GM19397 (cell line): ENCODE data around the gene ATPAF1.
"Not testable (repeated sequence)": the region's sequence is repeated elsewhere in the genome, so short reads cannot be mapped to it uniquely, and the experiment has no call there.

Experiments
- ATAC-seq: cut with Tn5 transposase; IDR thresholded peaks from one replicate; pipeline ENCODE4 v1.9.1; 2021; ENCODE audit warnings: mild to moderate bottlenecking, moderate library complexity; ENCODE audit not compliant: unreplicated experiment

ATPAF1 gene

DNA sequence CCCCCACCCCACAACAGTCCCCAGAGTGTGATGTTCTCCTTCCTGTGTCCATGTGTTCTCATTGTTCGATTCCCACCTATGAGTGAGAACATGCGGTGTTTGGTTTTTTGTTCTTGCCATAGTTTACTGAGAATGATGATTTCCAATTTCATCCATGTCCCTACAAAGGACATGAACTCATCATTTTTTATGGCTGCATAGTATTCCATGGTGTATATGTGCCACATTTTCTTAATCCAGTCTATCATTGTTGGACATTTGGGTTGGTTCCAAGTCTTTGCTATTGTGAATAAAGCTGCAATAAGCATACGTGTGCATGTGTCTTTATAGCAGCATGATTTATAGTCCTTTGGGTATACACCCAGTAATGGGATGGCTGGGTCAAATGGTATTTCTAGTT lies 17.0 kb downstream of the ATPAF1 start:
- not testable (repeated sequence) for ATAC-seq

DNA sequence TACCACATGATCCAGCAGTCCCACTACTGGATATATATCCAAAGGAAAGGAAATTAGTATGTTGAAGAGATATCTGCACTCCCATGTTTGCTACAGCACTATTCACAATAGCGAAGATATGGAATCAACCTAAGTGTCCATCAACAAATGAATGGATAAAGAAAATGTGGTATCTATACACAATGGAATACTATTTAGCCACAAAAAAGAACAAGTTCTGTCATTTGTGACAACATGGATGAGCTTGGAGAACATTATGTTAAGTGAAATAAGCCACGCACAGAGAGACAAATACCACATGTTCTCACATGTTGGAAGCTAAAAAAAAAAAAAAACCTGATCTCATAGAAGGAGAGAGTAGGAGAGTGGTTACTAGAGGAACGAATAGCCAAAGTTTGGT lies 17.7 kb downstream of the ATPAF1 start:
- ATAC-seq, result no peak

DNA sequence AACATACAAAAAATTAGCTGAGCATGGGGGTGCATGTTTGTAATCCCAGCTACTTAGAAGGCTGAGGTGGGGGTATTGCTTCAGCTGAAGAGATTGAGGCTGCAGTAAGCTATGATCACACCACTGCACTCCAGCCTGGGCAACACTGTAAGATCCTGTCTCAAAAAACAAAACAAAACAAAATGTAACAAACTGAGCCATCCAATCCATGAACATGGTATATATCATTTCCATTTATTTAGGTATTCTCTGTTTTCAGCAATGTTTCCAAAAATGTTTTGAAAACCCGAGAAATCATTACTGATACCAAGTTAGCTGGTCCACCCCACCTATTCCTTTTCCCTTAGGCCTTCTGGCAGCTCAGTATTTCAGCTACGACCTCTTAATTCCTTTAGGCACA lies 18.4 kb downstream of the ATPAF1 start:
- no peak for ATAC-seq

DNA sequence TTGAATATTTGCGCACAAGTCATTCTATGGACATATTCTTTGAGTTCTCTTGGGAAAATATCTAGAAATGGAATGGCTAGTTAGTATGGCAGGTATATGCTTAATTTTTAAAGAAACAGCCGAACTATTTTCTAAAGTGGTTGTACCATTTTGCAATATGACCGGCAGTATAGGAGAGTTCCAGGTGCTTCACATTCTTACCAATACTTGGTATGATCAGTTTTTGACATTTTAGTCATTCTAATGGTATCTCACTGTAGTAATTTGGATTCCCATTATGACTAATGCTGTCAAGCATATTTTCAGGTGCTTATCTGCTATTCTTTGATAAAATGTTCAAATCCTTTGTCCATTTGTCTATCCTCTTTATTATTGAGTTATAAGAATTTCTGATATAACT lies 20.6 kb downstream of the ATPAF1 start:
- no peak for ATAC-seq

DNA sequence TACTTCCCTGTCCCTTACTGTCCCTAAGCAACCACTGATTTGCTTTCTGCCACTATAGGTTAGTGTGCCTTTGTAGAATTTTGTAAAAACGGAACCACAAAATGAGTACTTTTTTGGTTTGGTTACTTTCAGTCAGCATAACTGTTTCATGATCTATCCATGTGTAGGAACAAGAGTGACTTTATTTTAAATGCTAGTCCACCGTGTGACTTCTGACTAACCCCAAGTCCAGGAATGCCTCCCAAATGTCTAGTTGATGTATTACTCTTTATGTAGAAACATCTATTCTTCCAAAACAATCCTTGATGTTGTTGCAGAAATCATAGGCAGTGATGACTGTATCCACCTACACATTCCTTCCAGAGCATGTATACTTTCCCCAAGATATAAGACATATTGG lies 21.3 kb downstream of the ATPAF1 start:
- no peak for ATAC-seq

DNA sequence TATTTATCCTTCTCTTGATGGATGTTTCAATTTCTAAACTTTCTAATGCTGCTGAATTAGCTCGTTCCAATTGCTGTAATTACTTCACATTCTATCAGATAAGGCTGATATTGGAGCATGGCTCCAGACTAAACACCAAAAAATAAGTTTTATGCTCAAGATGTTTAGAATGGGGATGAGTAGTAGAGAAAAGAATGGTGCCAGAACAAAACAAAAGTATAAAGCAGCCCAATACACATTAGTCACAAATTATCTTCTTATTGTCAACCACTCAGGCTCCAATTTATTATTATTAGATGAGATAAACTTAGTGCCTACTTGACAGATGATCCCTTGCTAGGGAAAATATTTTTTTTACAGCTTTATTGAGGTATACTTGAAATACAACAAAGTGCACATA lies 21.8 kb downstream of the ATPAF1 start:
- ATAC-seq, result no peak

DNA sequence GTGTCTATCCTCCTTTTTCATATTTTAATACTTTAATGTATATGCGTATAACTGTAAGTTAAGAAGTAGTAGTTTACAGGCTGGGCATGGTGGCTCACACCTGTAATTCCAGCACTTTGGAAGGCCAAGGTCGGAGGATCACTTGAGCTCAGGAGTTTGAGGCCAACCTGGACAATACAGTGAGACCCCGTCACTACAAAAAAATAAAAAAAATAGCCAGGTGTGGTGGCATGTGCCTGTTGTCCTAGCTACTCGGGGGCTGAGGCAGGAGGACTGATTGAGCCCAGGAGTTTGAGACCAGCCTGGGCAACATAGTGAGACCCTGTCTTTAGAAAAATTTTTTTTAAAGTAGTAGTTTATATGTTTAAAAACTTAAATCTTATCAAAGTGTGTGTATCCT lies 22.3 kb downstream of the ATPAF1 start:
- no peak for ATAC-seq

DNA sequence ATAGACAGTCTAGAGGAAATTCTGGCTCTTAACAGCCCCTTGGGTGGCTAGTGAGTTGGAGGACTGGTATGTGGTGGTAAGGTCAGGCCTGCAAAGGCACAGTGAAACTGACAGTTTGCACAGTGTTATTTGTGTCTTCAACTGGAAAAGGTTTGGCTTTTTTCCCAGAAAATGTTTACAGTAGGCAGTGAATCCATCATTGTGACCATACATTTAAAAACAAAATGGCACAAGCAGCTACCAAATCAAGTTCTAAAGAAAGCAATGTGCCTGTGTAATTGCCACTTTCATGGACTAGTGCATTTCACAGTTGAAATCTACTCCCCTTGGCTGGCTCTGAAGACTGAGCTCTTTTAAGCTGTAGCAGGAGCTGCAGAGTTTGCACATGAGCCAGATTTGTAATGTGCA lies 24.8 kb downstream of the ATPAF1 start:
- ATAC-seq, result no peak

DNA sequence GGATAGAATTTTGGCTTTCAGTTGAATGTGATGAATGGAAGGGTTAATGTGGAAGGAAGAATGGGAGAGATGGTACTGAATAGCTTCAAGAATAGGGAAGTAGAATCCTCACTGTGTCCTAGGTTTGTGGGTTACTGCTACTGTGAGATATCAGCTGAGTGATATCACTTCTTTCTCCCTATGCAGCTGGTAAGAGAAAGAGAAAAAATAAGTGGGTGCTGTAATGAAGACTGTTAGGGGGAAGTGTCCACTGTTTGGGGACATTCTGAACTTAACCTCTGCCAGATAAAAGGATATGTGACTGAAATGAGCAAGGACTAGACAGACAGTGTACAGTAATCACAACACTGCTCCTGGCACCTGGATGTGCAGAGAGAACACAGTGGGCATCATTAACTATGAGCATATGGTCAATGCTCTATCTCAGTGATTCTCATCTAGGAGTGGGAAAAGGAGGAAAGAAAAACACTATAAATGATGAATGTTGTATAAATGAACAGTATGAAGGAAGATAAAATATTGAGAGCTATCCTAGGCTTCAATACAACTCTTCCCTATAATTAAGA lies 26.0 kb downstream of the ATPAF1 start:
- ATAC-seq, result no peak

DNA sequence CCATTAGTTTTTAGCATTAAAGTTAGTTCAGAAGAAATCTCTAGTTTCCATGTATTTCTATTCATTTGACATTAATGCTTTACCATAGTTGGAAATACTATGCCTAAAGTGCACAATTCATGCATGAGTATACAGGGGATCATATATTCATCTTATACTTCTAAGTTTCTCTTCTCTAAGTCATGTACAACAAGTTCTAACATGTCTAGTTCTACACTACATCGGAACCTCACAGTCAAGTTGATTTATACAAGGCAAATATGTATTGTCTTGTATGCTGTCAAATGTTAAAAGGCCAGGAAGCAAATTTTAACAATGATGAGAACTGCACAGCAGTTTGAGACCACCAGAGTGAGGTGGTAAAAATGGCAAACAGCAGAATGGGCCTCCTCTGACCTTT lies 28.6 kb downstream of the ATPAF1 start:
- ATAC-seq, result no peak

DNA sequence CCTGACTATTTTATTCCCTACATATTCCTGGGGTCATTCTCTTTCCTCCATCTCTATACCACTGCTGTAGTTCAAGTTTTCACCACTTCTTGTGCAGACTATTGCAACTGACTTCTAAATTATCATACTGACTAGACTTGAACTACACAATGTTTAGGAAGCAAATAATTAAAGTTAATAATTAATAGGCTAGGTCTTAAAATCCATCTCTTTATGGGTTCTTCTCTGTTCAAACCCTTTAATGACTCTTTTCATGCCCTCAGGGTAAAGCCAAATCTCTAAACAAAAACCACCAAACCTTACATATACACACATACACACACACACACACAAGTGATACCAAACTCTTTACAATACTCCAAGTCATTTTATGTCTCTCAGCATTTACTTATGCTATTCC lies 29.2 kb downstream of the ATPAF1 start:
- no peak for ATAC-seq

DNA sequence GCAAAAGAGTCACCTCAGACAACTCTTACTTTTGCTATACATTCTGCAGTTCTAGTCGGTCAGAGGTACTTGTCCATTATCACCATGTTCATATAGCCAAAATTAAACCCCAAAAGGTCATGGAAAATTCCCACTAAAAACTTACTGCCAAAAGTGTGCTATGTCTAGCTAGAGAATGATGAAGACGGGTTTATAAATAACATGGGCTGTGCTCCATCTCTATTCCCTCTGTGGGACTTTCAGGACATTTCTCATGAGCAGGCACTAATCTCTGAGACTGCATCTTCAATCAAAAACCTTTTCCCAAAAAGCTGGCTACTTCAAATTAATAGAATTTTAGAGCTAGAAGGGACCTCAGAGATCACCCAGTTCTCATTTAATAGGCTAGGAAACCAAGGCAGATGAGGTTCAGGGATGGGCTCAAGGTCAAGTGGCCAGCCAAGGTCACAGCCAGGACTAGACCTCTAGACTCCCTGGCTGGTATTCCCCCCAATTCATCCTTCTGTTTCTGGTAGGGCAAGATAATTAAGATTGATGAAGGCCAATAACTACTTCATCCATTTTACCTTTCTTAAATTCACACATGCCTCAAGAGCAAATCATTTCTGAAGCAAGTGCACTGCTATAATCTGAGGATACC lies 30.6 kb downstream of the ATPAF1 start:
- ATAC-seq, result no peak

DNA sequence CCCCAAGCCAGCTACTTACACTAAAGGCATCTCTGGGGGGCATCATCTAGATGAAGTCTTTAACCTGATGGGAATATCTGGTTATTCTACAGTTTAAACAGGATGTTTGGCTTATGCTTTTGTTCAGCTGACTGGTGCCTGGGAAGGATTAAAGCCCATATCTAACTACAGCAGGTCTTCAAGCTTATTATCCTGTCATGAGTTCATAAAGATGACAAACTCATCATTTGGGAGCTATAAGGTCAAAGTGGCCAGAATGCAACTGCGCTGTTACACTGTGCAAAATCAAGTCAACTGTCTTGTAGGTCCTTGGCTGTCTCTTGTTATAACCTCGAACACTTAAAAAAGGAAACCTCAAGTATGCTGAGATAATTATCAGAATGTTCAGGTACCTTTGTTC lies 33.0 kb downstream of the ATPAF1 start:
- no peak for ATAC-seq

DNA sequence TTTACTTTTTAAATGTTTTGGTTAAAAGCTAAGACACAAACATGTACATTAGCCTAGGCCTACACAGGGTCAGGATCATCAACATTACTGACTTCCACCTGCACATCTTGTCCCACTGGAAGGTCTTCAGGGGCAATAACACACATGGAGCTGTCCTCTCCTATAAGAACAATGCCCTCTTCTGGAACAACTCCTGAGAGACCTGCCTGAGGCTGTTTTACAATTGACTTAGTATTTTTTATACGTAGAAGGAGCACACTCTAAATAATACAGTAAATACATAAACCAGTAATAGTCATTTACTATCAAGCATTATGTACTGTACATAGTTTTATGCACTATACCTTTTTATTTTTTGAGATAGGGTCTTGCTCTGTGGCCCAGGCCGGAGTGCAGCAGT lies 37.4 kb downstream of the ATPAF1 start:
- ATAC-seq, result no peak

DNA sequence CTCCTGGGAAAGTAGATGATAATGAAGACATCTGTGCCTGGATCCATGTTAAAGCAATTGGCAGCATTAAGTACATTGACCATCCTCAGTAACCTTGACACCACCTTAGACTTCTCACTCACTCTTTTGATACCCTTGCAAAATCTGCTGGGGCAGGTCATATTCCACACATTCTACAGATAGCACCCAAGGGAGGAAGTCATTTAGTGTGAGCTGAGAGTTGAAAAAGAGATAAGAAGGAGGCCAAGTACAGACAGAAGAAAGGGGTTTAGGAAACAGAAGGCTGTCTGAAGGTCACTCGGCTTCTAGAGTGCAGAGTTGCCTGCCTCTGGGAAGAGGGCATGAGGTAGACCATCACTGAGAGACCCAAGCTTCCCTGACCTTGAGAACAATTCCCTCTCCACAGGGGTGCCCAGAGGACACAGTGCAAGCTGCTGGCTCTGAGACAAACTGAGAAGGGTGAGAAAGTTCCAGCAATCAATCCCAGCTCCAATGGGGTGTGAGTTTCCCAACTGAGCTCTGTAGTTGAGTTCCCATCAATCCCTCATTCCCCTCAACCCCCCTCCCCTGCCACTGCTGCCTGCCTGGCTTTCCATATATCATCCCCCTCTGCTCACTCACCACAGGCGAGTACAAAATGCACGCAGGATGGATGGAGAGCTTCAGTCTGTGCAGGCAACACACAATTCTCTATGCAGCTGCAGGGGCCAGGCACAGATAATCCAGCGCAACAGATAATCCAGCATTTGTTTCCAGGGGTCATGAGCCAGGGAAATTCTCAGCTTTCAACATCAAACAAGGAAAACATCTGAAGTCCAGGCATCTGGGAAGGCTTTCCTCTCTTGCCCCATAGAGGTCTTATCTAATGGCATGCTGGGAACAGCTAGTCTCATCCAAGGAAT lies 44.2 kb downstream of the ATPAF1 start:
- ATAC-seq, result no peak

DNA sequence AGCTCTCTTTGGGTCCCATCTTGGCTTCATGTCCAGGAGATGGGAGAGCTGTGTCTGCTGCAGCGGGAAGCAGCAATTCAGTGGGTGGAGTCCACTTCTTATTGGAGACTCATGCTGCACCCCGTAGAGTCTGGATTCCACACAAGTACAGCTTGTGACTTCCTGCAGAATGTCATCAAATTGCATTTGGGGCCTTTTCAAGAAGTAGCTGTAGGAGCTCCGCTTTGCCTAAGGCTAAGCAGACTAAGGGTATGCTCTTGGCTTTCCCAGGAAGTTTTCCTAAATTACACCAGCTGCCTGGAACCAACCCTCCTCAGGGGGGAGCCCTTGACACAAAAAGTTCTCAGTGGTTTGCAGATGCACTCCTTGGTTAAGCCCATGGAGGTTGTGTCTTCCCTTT lies 45.8 kb downstream of the ATPAF1 start:
- no peak for ATAC-seq

DNA sequence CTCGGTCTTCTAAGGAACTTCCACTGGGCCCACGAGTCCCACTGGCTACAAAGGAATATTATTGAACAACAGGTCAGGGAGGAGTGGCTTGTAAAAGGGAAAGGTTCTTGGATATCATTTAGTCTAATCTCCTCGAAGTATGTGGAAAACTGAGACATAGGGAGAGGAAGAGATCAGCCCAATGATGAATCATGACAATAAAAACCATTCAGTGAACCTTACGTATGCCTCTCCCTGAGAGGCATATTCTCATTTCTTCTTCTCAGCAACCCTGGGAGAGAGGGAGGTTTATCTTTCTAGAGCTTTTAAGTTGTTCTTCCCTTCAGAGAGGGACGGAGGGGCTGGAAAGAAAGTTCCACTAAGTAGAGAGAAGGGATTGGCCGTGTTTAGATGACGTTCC lies 46.2 kb downstream of the ATPAF1 start:
- ATAC-seq, result no peak

DNA sequence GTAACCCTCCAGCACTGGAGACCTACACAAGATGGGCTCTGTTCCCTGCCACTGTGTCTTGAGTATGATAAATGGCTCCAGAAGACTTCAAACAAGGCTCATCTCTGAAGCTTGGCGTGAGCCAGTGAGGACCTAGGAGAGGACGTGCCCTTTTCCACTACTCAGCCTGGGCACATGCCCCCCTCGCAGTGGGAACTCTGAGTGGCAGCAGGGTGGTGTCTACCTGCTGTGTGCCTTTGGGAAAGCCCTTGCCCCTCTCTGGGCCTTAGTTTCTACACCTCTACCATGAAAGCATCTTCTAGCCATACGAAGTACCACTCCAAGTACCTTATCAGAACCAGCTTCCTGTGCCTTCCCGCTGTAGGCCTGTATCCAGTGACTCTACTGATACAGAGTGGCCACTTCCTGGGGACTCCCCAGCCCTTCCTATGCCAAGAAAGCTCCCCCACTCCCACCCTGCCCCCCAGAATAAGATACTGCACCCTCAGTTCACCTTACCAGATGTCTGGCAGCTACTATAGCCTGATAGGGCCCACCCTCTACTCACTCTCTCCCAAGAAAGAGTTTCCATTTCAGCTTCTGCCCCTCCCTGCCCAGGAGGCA lies 48.4 kb downstream of the ATPAF1 start:
- no peak for ATAC-seq

DNA sequence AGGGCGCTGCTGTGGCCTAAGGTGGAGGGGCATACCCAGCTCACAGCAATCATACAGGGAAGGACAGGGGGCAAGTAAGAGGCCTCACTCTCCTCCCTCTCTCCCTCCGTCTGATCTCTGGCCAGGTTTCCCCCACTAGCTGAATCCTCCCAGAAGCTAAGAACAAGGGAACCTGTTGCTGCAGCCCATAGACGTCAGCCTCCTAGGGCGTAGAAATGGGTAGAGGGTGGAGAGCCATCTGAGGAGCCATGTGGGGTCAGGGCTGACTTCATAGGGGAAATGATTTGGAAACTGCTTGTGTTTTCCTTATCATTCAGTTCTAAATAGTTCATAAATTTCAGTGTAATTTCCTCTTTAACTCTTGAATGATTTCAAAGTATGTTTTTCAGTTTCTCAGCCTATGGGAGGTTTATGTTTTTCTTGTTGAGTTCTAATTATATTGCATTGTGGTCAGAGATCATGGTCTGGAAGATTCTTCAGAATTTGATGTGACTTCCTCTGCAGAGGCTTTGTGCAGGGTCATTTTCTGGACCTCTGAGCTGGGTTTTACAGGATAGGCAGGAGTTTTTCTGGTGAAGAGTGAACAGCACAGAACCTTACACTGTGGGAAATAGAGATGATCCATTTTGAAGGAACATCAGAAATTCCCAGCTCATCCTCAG lies 49.3 kb downstream of the ATPAF1 start:
- no peak for ATAC-seq

DNA sequence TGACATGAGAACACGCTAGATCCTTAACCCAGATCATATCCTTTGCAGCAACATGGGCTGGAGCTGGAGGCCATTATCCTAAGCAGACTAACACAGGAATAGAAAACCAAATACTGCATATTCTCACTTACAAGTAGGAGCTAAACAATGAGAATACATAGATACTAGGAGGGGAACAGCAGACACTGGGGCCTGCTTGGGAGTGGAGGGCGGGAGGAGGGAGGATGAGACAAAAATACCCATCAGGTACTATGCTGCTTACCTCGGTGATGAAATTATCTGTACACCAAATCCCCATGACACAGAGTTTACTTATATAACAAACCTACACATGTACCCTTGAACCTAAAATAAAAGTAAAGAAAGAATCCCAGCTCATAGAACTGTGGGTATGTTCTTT lies 50.3 kb downstream of the ATPAF1 start:
- ATAC-seq, result no peak

DNA sequence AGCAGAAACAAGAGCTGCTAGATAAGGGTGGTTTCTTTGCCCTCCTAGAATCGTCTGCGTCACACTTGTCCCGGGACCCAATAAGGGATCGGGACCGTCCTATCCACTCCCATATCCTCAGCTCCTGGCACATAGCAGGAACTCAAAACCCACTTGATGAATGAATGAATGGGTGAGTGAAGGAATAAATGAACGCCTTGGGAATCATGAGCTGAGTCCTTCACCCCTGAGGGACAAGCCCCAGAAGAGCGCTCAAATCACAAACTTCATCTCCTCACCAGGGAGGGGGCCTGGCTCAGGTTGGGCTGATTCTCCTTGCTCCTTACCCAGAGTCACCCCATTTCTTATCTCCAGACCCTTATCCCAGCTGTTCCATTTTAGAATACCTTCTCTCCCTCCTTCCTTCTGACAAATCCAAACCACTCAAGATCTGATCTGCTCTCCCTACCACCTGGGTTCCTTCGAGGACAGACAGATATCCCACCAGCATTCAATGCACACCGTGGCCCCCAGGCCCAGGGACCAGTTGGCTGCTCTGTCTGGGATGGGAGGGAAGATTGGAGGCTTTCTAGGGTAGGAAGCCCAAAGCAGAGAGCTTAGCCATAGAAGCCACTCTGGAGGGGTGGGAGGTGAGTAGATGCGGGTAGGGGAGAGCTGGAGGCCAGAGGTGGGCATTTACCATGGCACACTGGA lies 50.9 kb downstream of the ATPAF1 start:
- ATAC-seq, result no peak
